ENCODE results near the gene PLEKHG3.

Gene PLEKHG3

GRCh38 chr14:64790478-64790877 is 86.3 kb downstream of the PLEKHG3 start:
- no peak for DNase-seq

- DNase-seq: no peak
Measured at GRCh38 chr14:64792231-64792630, 88.0 kb downstream of the PLEKHG3 start.

GRCh38 chr14:64792871-64793560 is 88.8 kb downstream of the PLEKHG3 start:
- no peak for DNase-seq

GRCh38 chr14:64795211-64795610 is 91.0 kb downstream of the PLEKHG3 start:
- no peak for DNase-seq

- DNase-seq: no peak
Measured at GRCh38 chr14:64795921-64796320, 91.7 kb downstream of the PLEKHG3 start.

GRCh38 chr14:64796369-64796768 is 92.1 kb downstream of the PLEKHG3 start:
- DNase-seq: no peak

- DNase-seq: no peak
Measured at GRCh38 chr14:64799555-64799954, 95.3 kb downstream of the PLEKHG3 start.
